HCT116 (cell line): ENCODE results near the gene PPFIA1. TPM values are rescaled to one million over a fixed set of nuclear protein-coding genes. Genes with fewer than 3 reads are reported as not detected.

Experiments
- ATAC-seq: fragments of 200-7000 bp; cut with Tn5 transposase; 2 replicates; pipeline ENCODE4 v1.9.1; 2020; ENCODE audit warnings: mild to moderate bottlenecking, moderate library complexity
- BruUV-seq: library from RNA; stranded (reverse); fragments of 400-500 nt; replicated peaks from 2 replicates; lab custom pipeline; 2021; lab: Mats Ljungman, UMichigan
- CTCF ChIA-PET: fragments of 300-600 bp; sonication (Branson Sonifier 250); formaldehyde crosslinking; loops from one replicate; lab custom pipeline; 2021; ENCODE audit warnings: antibody characterized with exemption; lab: Charles Lee
- POLR2A ChIA-PET: fragments of 300-600, 350-600 bp; sonication (Branson Sonifier 250); formaldehyde crosslinking; loops from one replicate; lab custom pipeline; 2021; ENCODE audit warnings: antibody characterized with exemption; lab: Charles Lee
- RAD21 ChIA-PET, 2 experiments: fragments of 300-600 bp; sonication (Branson Sonifier 250); formaldehyde crosslinking; loops; one replicate each; lab custom pipeline; 2023; ENCODE audit warnings: low total read pairs in 2 of 2; ENCODE audit not compliant: uncharacterized antibody in 2 of 2, unreplicated experiment in 2 of 2, low non-redundant PET in 1 of 2; lab: Charles Lee
- DNase-seq: peaks from one replicate; pipeline ENCODE4 v3.0.0-alpha.2; 2010; ENCODE audit warnings: low read depth, low spot score
- H2AFZ ChIP-seq: fragments of 200-600 bp; shearing (Covaris generic), sonication (generic); 2 replicates; pipeline ENCODE4 v1.6.1; 2017; ENCODE audit warnings: low read depth, mixed run types, mixed read lengths, antibody characterized with exemption, low read length; ENCODE audit not compliant: poor library complexity, severe bottlenecking
- H3K27ac ChIP-seq: 2 replicates; pipeline ENCODE4 v1.5.1; 2012; ENCODE audit warnings: low read depth, low read length
- H3K27me3 ChIP-seq: fragments of 200-600 bp; sonication (generic); 2 replicates; pipeline ENCODE4 v1.6.1; 2016; ENCODE audit warnings: mixed run types, low read length, mixed read lengths; ENCODE audit not compliant: insufficient read depth
- H3K36me3 ChIP-seq, 2 experiments: fragments of 200-500 bp in 1 of 2; fragments of 200-600 bp in 1 of 2; sonication (Bioruptor generic) in 1 of 2; sonication (generic) in 1 of 2; 2 replicates each; pipeline versions ENCODE4 v1.5.1 to v1.6.1; 2014 to 2016; ENCODE audit warnings: low read length in 2 of 2, inconsistent platforms in 1 of 2, mixed read lengths in 1 of 2, mixed run types in 1 of 2; ENCODE audit not compliant: insufficient read depth in 2 of 2, control insufficient read depth in 1 of 2
- H3K4me1 ChIP-seq, 2 experiments: fragments of 200-600 bp in 1 of 2; sonication (generic) in 1 of 2; 2 replicates each; pipeline versions ENCODE4 v1.5.1 to v1.6.1; 2012 to 2017; ENCODE audit warnings: low read length in 2 of 2, inconsistent platforms in 1 of 2, mild to moderate bottlenecking in 1 of 2, mixed read lengths in 1 of 2, mixed run types in 1 of 2, moderate library complexity in 1 of 2; ENCODE audit not compliant: insufficient read depth in 2 of 2, control insufficient read depth in 1 of 2
- H3K4me2 ChIP-seq: fragments of 200-600 bp; sonication (generic); 2 replicates; pipeline ENCODE4 v1.6.1; 2017; ENCODE audit warnings: mixed run types, low read length, mixed read lengths
- H3K4me3 ChIP-seq, 2 experiments: fragments of 200-600 bp in 1 of 2; sonication (generic) in 1 of 2; replicated peaks in 1 of 2; 2 replicates each; pipeline ENCODE4 v1.5.1; 2011 to 2016; ENCODE audit warnings: low read length in 2 of 2, control low read depth in 1 of 2, low read depth in 1 of 2, mild to moderate bottlenecking in 1 of 2, mixed read lengths in 1 of 2, mixed run types in 1 of 2
- H3K79me2 ChIP-seq: fragments of 200-600 bp; sonication (generic); 2 replicates; pipeline ENCODE4 v1.6.1; 2017; ENCODE audit warnings: mild to moderate bottlenecking, mixed run types, low read length, moderate library complexity, mixed read lengths; ENCODE audit not compliant: insufficient read depth
- H3K9ac ChIP-seq: fragments of 200-600 bp; sonication (generic); 2 replicates; pipeline ENCODE4 v1.6.1; 2016; ENCODE audit warnings: low read length, mixed read lengths
- H3K9me2 ChIP-seq: fragments of 200-600 bp; sonication (generic), shearing (Covaris generic); 2 replicates; pipeline ENCODE4 v1.6.1; 2017; ENCODE audit warnings: mixed run types, mild to moderate bottlenecking, moderate library complexity; ENCODE audit not compliant: insufficient read depth
- H3K9me3 ChIP-seq, 2 experiments: fragments of 200-500 bp in 1 of 2; fragments of 200-600 bp in 1 of 2; sonication (Bioruptor generic) in 1 of 2; sonication (generic) in 1 of 2; 2 replicates each; pipeline ENCODE4 v1.6.1; 2014 to 2017; ENCODE audit warnings: low read length in 2 of 2, mixed read lengths in 2 of 2, inconsistent platforms in 1 of 2, low read depth in 1 of 2, mild to moderate bottlenecking in 1 of 2, mixed run types in 1 of 2, moderate library complexity in 1 of 2; ENCODE audit not compliant: control insufficient read depth in 1 of 2, insufficient read depth in 1 of 2
- H4K20me1 ChIP-seq: fragments of 200-600 bp; sonication (generic), shearing (Covaris generic); 2 replicates; pipeline ENCODE4 v1.6.1; 2017; ENCODE audit warnings: mixed run types, mild to moderate bottlenecking, moderate library complexity; ENCODE audit not compliant: insufficient read depth
- ATF3 ChIP-seq: IDR thresholded peaks from 2 replicates; pipeline ENCODE4 v1.6.1; 2012
- CBX3 ChIP-seq: IDR thresholded peaks from 2 replicates; pipeline ENCODE4 v1.6.1; 2012; ENCODE audit warnings: low read depth
- CEBPB ChIP-seq: IDR thresholded peaks from 2 replicates; pipeline ENCODE4 v1.6.1; 2012; ENCODE audit warnings: low read depth
- EGR1 ChIP-seq: IDR thresholded peaks from 2 replicates; pipeline ENCODE4 v1.6.1; 2012; ENCODE audit warnings: low read depth
- ELF1 ChIP-seq: IDR thresholded peaks from 2 replicates; pipeline ENCODE4 v1.6.1; 2012; ENCODE audit warnings: low read depth, borderline replicate concordance
- EZH2 ChIP-seq: fragments of 200-600 bp; sonication (generic); IDR thresholded peaks from 2 replicates; pipeline ENCODE4 v1.6.1; 2017; ENCODE audit warnings: antibody characterized with exemption, mixed run types
- EZH2phosphoT487 ChIP-seq: fragments of 200-600 bp; IDR thresholded peaks from 2 replicates; pipeline ENCODE4 v1.6.1; 2018; ENCODE audit warnings: antibody characterized with exemption, borderline replicate concordance
- FOSL1 ChIP-seq: IDR thresholded peaks from 2 replicates; pipeline ENCODE4 v1.6.1; 2012; ENCODE audit warnings: low read depth
- JUND ChIP-seq: IDR thresholded peaks from 2 replicates; pipeline ENCODE4 v1.6.1; 2012
- POLR2AphosphoS5 ChIP-seq: IDR thresholded peaks from 2 replicates; pipeline ENCODE4 v1.6.1; 2011; ENCODE audit warnings: mild to moderate bottlenecking, low read depth, low read length, moderate library complexity
- REST ChIP-seq: IDR thresholded peaks from 2 replicates; pipeline ENCODE4 v1.6.1; 2012; ENCODE audit warnings: low read depth
- SIN3A ChIP-seq: IDR thresholded peaks from 2 replicates; pipeline ENCODE4 v1.6.1; 2012; ENCODE audit warnings: low read depth
- SP1 ChIP-seq: IDR thresholded peaks from 2 replicates; pipeline ENCODE4 v1.6.1; 2012; ENCODE audit warnings: low read depth
- SRF ChIP-seq: IDR thresholded peaks from 2 replicates; pipeline ENCODE4 v1.6.1; 2012; ENCODE audit warnings: low read depth
- TCF7L2 ChIP-seq: IDR thresholded peaks from 2 replicates; pipeline ENCODE4 v1.7.0; 2011; ENCODE audit warnings: borderline replicate concordance, inconsistent platforms; ENCODE audit not compliant: insufficient read depth, insufficient read length; ENCODE audit errors: extremely low read depth
- YY1 ChIP-seq: IDR thresholded peaks from 2 replicates; pipeline ENCODE4 v1.6.1; 2011; ENCODE audit warnings: low read length, low read depth, moderate library complexity, mild to moderate bottlenecking; ENCODE audit not compliant: insufficient replicate concordance; ENCODE audit errors: extremely low read depth
- ZBTB33 ChIP-seq: IDR thresholded peaks from 2 replicates; pipeline ENCODE4 v1.6.1; 2011; ENCODE audit warnings: mild to moderate bottlenecking, low read length, moderate library complexity; ENCODE audit not compliant: insufficient replicate concordance; ENCODE audit errors: extremely low read depth
- ZFX ChIP-seq: fragments of 450-650 bp; IDR thresholded peaks from 2 replicates; pipeline ENCODE4 v1.6.1; 2017
- ZNF274 ChIP-seq: fragments of 200-500 bp; sonication (Bioruptor generic); IDR thresholded peaks from 2 replicates; pipeline ENCODE4 v1.6.1; 2014; ENCODE audit warnings: mild to moderate bottlenecking, low read depth, low read length, inconsistent platforms
- intact Hi-C: fragments of 100-400 bp; cut with micrococcal nuclease; formaldehyde crosslinking; loops from 2 replicates; pipeline ENCODE4 v1.10.0; 2022
- total RNA-seq: library from RNA; stranded (reverse); gene quantifications from one replicate; pipeline ENCODE4 v1.2.1, GENCODE V29; 2021; ENCODE audit not compliant: unreplicated experiment
- TF ChIP-seq, protein P1 (sequence below): IDR thresholded peaks from 2 replicates; pipeline ENCODE4 v1.6.1; 2012

PPFIA1 gene
- total RNA-seq, 1 experiment from 2014 or later, result 48.6 TPM

DNA sequence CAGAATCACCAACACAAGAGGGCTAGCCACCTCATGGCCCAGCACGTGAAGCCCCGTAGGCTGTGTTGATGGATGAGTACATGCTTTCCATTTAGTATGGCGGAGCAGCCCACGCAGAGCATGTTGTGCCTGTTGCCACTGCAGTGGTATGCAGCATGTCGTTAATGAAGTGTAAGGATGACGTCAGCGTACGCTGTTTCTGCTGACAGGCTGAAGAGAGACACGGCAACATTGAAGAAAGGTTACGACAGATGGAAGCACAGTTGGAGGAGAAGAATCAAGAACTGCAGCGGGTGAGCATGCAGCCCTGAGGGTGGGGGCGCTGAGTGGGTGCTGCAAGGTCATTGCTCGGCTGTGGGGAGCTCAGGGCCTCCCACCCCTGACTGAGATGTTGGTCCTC lies 62.8 kb downstream of the PPFIA1 start:
- DNase-seq (no peak), ATAC-seq (no peak)
- no peaks in the 10 kb centered on the region for H3K4me1 ChIP-seq
- no peak overlapping the region for H3K4me2 ChIP-seq
- no peak for TF ChIP-seq CEBPB
- no peak for TF ChIP-seq ZBTB33
- TF ChIP-seq, protein P1, sequence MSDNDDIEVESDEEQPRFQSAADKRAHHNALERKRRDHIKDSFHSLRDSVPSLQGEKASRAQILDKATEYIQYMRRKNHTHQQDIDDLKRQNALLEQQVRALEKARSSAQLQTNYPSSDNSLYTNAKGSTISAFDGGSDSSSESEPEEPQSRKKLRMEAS, result no peak
- no peak for TF ChIP-seq ELF1
- no peak for TF ChIP-seq JUND
- no peak for TF ChIP-seq REST
- TF ChIP-seq ZNF274, result no peak
- no peak for TF ChIP-seq ATF3
- no peak for TF ChIP-seq ZFX
- TF ChIP-seq EZH2phosphoT487, result no peak
- no peak for TF ChIP-seq SP1
- no peak for TF ChIP-seq CBX3
- no peak for TF ChIP-seq FOSL1
- no peak for TF ChIP-seq SRF
- TF ChIP-seq EGR1, result no peak
- TF ChIP-seq EZH2, result no peak
- no peak for TF ChIP-seq TCF7L2
- TF ChIP-seq SIN3A, result no peak
- TF ChIP-seq YY1, result no peak
- TF ChIP-seq POLR2AphosphoS5, result no peak
- H3K9ac ChIP-seq, result no peak overlapping the region
- H3K27me3 ChIP-seq, result no peaks in the 10 kb centered on the region
- ChIA-PET RAD21 (no interaction called here), POLR2A (no interaction called here), CTCF (no interaction called here)
- H3K79me2 ChIP-seq, result no peaks in the 10 kb centered on the region
- no peaks in the 10 kb centered on the region for H4K20me1 ChIP-seq
- no peak overlapping the region for H3K27ac ChIP-seq
- no peaks in the 10 kb centered on the region for H3K9me2 ChIP-seq
- intact Hi-C loops, result no loop called here
- BruUV-seq, result no TSS peak
- H3K4me3 ChIP-seq, result no peak overlapping the region
- no peaks in the 10 kb centered on the region for H3K9me3 ChIP-seq
- peaks cover 54 to 73% of the 10 kb centered on the region in 2 experiments for H3K36me3 ChIP-seq
- no peak overlapping the region for H2AFZ ChIP-seq
